Raji (cell line): ENCODE results near the gene B4GALT6.

Experiments
- POLR2A ChIP-seq: IDR thresholded peaks from 2 replicates; pipeline ENCODE4 v1.6.1; 2011; ENCODE audit warnings: low read depth, low read length, control low read depth; ENCODE audit not compliant: insufficient read depth

The B4GALT6 gene

DNA sequence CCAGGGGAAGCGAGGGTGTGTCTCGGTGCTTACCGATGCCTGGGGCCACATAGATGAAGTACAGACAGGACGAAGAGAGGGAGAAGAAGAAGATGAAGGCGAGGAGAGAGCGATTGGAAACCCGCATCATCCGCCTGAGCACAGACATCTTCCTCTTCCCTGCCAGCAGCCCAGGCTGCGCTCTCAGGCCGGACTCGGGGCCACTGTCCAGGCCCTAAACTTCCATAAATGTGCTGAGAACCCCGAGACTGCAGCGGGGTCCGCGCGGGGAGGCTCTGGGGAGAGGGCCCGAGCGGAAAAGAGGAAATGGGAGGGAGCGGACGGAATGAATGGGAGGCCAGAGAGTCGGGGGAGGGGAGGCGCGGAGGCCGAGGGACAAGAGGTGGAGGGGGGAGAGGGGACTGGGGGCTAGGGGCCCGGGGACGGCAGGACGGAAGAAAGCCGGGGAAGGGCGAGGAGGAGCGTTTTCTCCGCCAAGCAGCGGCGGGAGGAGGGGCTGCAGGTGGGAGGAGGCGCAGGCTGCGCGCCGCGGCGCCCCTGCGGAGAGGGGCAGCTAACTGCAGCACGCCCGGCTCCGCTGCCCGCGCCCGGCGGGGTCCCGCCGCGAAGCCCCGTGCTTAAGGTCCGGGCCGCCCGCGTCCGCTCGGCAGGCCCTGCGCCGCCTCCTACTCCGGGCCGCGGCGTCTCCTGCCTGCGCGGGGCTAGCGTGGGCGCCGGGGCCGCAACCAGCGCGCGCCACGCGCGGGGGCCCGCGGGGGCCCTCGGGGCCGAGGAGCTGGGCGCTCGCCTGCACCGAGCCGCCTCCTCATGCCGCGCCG lies at the start of gene B4GALT6:
TSS of gene B4GALT6 (minus strand) at position 303 of the 818 bp plus-strand sequence. CDS start at position 148, 155 bp downstream.
- no peak for TF ChIP-seq POLR2A

DNA sequence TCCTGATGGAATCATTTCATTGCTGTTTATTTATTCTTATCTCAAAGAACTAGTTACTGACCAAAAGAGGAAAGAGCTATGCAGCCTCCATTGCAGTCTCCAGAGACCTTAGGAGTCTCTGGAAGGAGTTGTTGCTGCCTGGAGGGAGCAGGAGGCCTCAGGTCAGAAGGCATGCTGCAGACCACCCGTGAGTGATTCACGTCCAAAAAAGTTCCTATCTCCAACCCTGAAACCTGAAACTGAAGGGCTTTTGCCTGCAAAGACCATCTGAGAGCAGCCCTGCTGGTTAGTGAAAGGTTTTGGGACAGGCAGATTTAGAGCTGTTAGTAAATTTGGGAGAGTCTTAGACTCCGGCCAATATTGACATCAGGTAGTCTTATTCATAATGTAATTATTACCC lies 47.2 kb upstream of the B4GALT6 start:
- TF ChIP-seq POLR2A = no peak

GRCh38 chr18:31723990-31724711 lies 39.8 kb upstream of the B4GALT6 start:
- TF ChIP-seq POLR2A = no peak

- TF ChIP-seq POLR2A = no peak
These were observed 39.2 kb upstream of the B4GALT6 start for GRCh38 chr18:31723639-31723989.

GRCh38 chr18:31722369-31722957 lies 38.1 kb upstream of the B4GALT6 start:
- TF ChIP-seq POLR2A = no peak

DNA sequence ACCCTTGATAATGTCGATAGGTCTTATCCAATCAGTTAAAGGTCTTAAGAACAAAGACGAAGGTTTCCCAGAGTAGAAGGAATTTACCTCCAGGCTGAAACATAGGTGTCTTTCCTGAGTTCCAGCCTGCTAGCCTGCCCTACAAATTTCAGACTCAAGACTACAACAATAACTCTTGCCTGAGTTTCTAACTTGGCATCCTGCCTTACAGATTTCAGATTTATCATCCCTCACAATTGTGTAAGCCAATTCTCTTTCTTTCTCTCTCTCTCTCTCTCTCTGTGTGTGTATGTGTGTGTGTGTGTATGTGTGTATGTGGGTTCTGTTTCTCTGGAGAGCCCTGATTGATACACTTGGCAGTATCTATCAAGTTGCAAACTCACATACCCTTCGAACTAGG lies 37.2 kb upstream of the B4GALT6 start:
- no peak for TF ChIP-seq POLR2A

DNA sequence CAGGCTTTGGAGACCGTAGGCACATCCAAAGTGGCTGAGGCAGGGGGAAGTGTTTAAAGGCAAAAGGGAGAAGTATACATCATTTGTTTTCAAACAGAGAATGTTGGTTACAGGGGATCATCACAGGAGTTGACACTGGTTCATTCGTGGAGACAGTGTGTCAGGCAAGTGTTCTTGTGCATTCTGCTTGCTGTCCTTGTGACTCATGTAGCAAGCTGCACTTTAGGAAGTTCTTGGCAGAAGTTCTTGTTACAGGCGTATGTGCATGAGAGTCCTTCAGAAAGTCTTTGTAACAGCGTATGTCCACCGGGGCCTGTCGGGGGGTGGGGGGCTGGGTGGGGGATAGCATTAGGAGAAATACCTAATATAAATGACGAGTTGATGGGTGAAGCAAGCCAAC lies 36.5 kb upstream of the B4GALT6 start:
- no peak for TF ChIP-seq POLR2A

DNA sequence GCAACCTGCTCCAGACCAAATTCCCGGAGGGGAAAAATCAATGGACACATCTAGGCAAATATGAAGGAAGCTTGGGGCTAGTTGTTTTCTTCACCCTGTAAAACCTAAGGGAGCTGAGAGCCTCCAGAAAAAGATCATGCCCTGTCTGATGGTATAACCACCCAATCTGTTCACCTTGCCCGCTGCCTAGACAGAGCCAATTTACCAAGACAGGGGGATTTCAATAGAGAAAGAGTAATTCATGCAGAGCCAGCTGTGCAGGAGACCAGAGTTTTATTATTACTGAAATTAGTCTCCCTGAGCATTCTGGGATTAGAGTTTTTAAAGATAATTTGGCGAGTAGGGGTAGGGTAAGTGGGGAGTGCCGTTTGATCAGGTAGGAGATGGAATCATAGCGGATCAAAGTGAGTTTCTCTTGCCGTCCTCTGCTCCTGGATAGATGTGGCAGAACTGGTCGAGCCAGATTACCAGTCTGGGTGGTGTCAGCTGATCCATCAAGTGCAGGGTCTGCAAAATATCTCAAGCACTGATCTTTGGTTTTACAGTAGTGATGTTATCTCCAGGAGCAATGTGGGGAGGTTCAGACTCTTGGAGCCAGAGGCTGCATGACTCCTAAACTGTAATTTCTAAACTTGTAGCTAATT lies 35.1 kb upstream of the B4GALT6 start:
- no peak for TF ChIP-seq POLR2A

DNA sequence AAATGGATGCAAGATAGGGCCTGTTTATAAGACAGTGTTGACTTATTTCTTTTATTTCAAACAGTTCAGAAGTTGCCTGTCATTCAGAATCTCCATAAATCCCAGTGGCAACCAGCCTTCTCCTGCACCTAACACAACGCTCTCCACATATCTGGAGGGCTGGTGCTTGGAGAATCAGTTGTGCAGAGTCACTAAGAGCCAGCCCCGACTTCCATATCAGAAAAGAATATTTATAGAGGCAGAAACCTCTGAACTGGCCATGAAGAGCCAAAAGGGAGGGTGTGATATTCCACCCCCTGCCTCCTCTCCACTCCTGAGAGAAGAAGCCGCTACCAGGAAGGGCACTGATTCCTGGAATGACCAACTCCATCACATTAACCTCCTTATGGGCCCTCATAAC lies 34.0 kb upstream of the B4GALT6 start:
- TF ChIP-seq POLR2A = no peak

GRCh38 chr18:31716362-31716761 lies 32.0 kb upstream of the B4GALT6 start:
- no peak for TF ChIP-seq POLR2A

DNA sequence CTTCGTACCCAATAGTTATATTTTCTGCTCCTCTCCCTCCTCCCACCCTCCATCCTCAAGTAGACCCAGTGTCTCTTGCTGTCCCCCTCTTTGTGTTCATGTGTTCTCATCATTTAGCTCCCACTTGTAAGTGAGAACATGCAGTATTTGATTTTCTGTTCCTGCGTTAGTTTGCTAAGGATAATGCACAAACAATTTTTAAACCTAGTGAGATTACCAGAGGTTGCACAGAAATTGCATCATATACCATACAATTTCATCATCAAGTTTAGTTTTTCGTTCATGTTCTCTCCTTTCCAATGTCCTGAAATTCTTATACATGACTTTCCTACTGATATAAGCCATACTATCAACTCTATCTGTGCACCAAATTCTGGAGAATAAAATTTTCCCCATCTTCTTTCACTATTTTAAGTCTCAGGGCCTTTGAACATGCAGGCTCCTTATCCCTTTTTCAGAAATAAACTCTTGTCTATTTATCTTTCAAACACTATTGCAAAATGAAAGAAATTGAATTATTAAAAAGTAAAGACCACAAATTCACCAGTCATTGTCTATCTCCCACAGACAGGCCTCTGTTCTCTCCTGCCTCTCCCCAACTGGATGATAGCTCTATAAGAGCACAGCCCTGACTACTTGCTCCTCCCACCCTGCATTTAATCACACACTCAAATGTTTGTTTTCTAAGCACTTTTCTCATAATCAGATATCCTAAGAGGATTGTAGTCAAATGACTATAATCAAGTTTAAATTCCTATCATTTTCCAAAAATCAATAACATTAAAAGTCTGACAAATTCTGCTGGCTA lies 27.2 kb upstream of the B4GALT6 start:
- no peak for TF ChIP-seq POLR2A

DNA sequence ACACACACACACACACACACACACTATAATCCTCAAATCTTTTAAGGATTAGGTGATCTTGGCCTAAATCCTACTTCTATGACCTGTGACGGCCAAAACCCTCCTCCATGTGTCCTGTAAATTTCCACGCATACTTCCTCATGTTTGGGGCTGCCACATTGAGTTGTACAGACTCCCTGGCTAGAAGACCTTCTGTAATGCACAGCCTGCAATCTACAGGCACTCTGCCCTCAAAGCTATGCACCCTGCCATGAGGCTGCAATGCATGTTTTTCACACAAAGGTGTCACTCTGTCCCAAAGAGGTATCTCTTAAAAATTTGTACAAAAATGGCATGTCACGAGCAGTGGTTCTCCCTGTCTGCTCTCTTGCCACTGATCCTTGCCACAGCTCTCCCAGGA lies 26.4 kb upstream of the B4GALT6 start:
- no peak for TF ChIP-seq POLR2A

DNA sequence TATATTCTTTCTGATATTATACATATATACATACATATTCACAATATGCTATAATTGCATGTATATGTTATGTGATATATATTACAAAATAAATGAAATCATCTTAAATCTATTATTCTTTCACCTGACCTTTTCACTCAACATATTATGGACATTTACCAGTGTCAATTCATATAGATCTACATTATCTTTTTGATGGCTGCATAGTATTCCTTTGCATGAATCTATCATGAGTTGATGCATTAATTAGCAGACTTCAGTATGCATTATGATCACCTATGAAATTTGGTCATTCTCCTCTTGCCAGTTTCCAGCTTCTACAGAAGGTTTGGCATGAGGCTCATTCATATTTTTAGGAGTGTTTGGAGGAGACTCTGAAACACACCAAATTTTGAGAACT lies 23.4 kb upstream of the B4GALT6 start:
- TF ChIP-seq POLR2A = no peak

- TF ChIP-seq POLR2A = no peak
These were observed 18.1 kb upstream of the B4GALT6 start for GRCh38 chr18:31702449-31702848.

DNA sequence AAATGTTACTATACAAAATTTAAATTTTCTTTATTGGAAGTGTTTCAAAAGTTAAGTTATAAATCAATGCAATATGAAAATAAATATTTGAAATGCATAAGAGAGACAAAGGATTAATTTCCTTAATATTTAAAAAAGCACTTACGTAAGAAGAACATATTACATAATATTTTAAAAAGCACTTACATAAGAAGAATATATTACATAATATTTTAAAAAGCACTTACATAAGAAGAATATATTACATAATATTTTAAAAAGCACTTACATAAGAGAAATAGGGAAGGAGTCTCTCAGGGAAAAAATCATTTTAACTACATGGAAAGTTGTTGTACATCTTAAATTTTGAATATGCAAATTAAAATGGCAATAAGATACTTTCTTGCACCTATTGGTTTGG lies 17.4 kb upstream of the B4GALT6 start:
- TF ChIP-seq POLR2A = no peak

GRCh38 chr18:31700990-31701389 lies 16.6 kb upstream of the B4GALT6 start:
- no peak for TF ChIP-seq POLR2A
